ENCODE results near the gene JPH3. TPM values are rescaled to one million over a fixed set of nuclear protein-coding genes. Genes with fewer than 3 reads are reported as not detected.

The JPH3 gene
- total RNA-seq, 2 experiments from 2014 or later, result not detected

DNA sequence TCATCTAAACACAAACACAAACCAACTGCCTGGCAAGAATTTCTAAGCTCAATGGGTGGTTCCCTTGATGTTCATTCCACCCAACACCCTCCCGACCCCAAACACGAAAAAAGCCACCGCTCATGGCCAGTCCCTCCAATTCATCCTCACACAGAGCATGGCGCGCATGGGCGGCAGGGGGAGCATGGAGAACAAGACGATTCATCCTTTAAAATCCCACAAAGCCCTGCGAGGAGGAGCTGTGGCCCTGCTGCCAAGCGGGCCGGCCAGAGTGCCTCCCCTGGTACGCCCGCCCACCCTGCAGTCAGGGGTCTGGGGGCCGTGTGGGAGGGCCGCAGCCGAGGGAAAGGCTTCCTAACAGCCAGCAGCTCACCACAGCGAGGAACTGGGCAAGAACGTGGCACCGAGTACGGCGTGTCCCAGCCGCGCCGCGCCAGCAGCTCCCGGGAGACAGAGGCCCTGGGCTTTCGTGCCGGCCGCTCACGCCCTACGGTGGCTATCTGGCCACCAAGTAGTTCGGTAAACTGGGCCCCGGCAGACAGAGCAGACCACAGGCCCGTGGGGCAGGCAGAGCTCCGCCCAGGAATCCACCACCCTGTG, 102.5 kb downstream of the JPH3 start:
- ATAC-seq (ENCODE audit: poor library complexity), result no peak
- H3K27ac Mint-ChIP-seq, result no peak overlapping the region
- no peaks in the 10 kb centered on the region for H3K9me3 ChIP-seq (ENCODE audit: control insufficient read depth in 1 of 2, insufficient read depth in 1 of 2, low read length in 2 of 2)
- CTCF ChIA-PET, result no interaction called here
- H3K9me3 Mint-ChIP-seq, result no peaks in the 10 kb centered on the region
- peaks cover 27% of the 10 kb centered on the region for H3K36me3 Mint-ChIP-seq (ENCODE audit: low read depth)
- no peak overlapping the region for H3K4me3 ChIP-seq (ENCODE audit: low read length)
- no peak for TF ChIP-seq CTCF (IDR thresholded peaks at IDR 0.05)
- intact Hi-C loops (cut with DNase I, micrococcal nuclease), result no loop called here
- peak overlapping the region; percentile 20 for H3K4me3 Mint-ChIP-seq
- no peak for DNase-seq
- no peaks in the 10 kb centered on the region for H3K27me3 Mint-ChIP-seq
- H3K27me3 ChIP-seq (ENCODE audit: control insufficient read depth in 1 of 2, insufficient read depth in 2 of 2, low read length in 2 of 2), result no peaks in the 10 kb centered on the region
- peaks cover 38% of the 10 kb centered on the region for H3K4me1 Mint-ChIP-seq (ENCODE audit: low read depth)
- no peak overlapping the region for H3K27ac ChIP-seq (ENCODE audit: low read depth in 1 of 2, low read length in 2 of 2)
- peaks cover 42% of the 10 kb centered on the region for H3K4me1 ChIP-seq (ENCODE audit: insufficient read depth, low read length)
- POLR2A ChIA-PET, result no interaction called here
- peaks cover 47% of the 10 kb centered on the region for H3K36me3 ChIP-seq (ENCODE audit: insufficient read depth, low read length)

DNA sequence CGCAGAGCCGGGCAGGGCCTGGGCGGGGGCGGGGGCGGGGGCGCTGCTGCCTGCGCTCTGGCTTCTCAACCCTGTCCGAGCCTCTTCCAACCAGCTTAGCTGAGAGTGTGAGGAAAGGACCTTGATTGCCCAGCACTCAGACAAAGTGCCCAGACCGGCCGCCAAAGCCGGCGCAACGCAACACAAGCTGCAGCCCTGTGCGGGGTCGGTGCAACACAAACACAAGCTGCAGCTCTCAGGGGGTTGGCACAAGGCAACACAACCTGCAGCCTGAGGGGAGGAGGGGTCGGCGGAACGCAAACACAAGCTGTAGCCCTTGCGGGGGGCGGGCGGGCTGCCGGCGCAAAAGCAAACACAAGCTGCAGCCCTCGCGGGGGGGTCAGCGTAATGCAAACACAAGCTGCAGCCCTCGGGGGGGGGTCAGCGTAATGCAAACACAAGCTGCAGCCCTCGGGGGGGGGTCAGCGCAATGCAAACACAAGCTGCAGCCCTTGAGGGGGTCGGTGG, 103.5 kb downstream of the JPH3 start:
- no peak for ATAC-seq (ENCODE audit: poor library complexity)
- Mint-ChIP-seq H3K9me3 (no peaks in the 10 kb centered on the region), H3K4me1 (ENCODE audit: low read depth) (peaks cover 33% of the 10 kb centered on the region), H3K27me3 (no peaks in the 10 kb centered on the region), H3K4me3 (no peak overlapping the region), H3K27ac (no peak overlapping the region), H3K36me3 (ENCODE audit: low read depth) (peaks cover 34% of the 10 kb centered on the region)
- Histone ChIP-seq H3K4me3 (ENCODE audit: low read length) (no peak overlapping the region), H3K27me3 (ENCODE audit: control insufficient read depth in 1 of 2, insufficient read depth in 2 of 2, low read length in 2 of 2) (no peaks in the 10 kb centered on the region), H3K9me3 (ENCODE audit: control insufficient read depth in 1 of 2, insufficient read depth in 1 of 2, low read length in 2 of 2) (no peaks in the 10 kb centered on the region), H3K36me3 (ENCODE audit: insufficient read depth, low read length) (peaks cover 57% of the 10 kb centered on the region), H3K27ac (ENCODE audit: low read depth in 1 of 2, low read length in 2 of 2) (no peak overlapping the region), H3K4me1 (ENCODE audit: insufficient read depth, low read length) (peaks cover 40% of the 10 kb centered on the region)
- ChIA-PET CTCF (no interaction called here), POLR2A (no interaction called here)
- no peak for TF ChIP-seq CTCF (IDR thresholded peaks at IDR 0.05)
- no peak for DNase-seq
- intact Hi-C loops (cut with DNase I, micrococcal nuclease), result no loop called here

DNA sequence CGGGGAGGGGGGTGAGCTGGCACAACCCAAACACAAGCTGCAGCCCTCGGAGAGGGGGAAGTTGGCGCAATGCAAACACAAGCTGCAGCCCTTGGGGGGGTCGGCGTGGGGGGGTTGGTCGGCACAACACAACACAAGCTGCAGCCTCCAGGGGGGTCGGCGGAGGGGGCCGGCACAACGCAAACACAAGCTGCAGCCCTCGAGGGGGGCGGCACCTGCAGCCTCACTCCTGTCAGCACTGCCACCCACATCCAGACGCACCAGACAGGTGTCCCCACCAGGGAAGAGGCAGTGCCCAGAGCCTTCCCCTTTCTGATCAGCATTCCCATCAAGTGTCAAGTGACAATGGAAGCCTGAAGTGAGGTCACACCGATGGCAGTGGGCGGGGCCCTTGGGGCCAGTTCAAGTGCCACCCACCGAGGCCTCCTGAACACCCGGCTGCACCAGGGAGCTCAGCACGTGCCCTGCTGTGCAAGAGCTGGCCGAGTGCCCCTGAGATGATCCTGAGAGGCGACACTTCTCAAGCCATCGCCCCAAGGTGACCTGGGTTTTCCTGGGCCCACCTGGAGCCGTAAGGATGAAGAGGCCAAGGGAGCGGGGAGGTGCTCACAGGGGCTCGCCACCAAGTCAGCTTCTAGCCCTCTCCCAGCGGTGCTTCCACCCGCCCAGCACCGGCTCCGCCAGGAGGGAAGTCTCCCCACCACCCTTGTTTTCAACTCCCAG, 104.1 kb downstream of the JPH3 start:
- no peaks in the 10 kb centered on the region for H3K27me3 Mint-ChIP-seq
- H3K4me3 Mint-ChIP-seq, result no peak overlapping the region
- peaks cover 62% of the 10 kb centered on the region for H3K36me3 ChIP-seq (ENCODE audit: insufficient read depth, low read length)
- CTCF ChIA-PET, result no interaction called here
- H3K4me1 ChIP-seq (ENCODE audit: insufficient read depth, low read length), result peaks cover 34% of the 10 kb centered on the region
- intact Hi-C loops (cut with DNase I, micrococcal nuclease), result no loop called here
- no peaks in the 10 kb centered on the region for H3K9me3 Mint-ChIP-seq
- H3K27me3 ChIP-seq (ENCODE audit: control insufficient read depth in 1 of 2, insufficient read depth in 2 of 2, low read length in 2 of 2), result no peaks in the 10 kb centered on the region
- H3K4me3 ChIP-seq (ENCODE audit: low read length), result no peak overlapping the region
- H3K27ac ChIP-seq (ENCODE audit: low read depth in 1 of 2, low read length in 2 of 2), result no peak overlapping the region
- no peak for TF ChIP-seq CTCF (IDR thresholded peaks at IDR 0.05)
- DNase-seq, result peak in 1 of 14 experiments; percentile 19
- H3K9me3 ChIP-seq (ENCODE audit: control insufficient read depth in 1 of 2, insufficient read depth in 1 of 2, low read length in 2 of 2), result no peaks in the 10 kb centered on the region
- no peak for ATAC-seq (ENCODE audit: poor library complexity)
- POLR2A ChIA-PET, result no interaction called here
- H3K4me1 Mint-ChIP-seq (ENCODE audit: low read depth), result peaks cover 27% of the 10 kb centered on the region
- H3K36me3 Mint-ChIP-seq (ENCODE audit: low read depth), result peaks cover 40% of the 10 kb centered on the region
- no peak overlapping the region for H3K27ac Mint-ChIP-seq

Data from CD4-positive, alpha-beta T cell (primary cell).